IMR-90 (cell line): ENCODE results near the gene SELENBP1. TPM values are rescaled to one million over a fixed set of nuclear protein-coding genes. Genes with fewer than 3 reads are reported as not detected.

Source experiments
- ATAC-seq: fragments of 200-7000 bp; cut with Tn5 transposase; 2 replicates; pipeline ENCODE4 v1.9.1; 2020; ENCODE audit warnings: low read depth, mild to moderate bottlenecking, moderate library complexity
- BruUV-seq: library from RNA; stranded (reverse); fragments of 400-500 nt; replicated peaks from 2 replicates; lab custom pipeline; 2021; lab: Mats Ljungman, UMichigan
- CTCF ChIA-PET: fragments of 300-600 bp; formaldehyde crosslinking; extraction: SDS; loops from one replicate; lab custom pipeline; 2021; ENCODE audit warnings: antibody characterized with exemption; lab: Yijun Ruan, JAX
- POLR2A ChIA-PET: fragments of 300-600 bp; sonication (Branson Sonifier 250); formaldehyde crosslinking; loops from one replicate; lab custom pipeline; 2022; ENCODE audit warnings: antibody characterized with exemption; ENCODE audit not compliant: unreplicated experiment; lab: Charles Lee
- DNase-seq: peaks from one replicate; pipeline ENCODE4 v3.0.0; 2013
- H2AFZ ChIP-seq: replicated peaks from 2 replicates; pipeline ENCODE3; 2013; ENCODE audit warnings: low read length, mild to moderate bottlenecking; ENCODE audit not compliant: poor library complexity
- H2AK5ac ChIP-seq: 2 replicates; pipeline ENCODE4 v1.6.1; 2013; ENCODE audit warnings: low read depth, low read length, inconsistent platforms
- H2AK9ac ChIP-seq: replicated peaks from 2 replicates; pipeline ENCODE3; 2013; ENCODE audit warnings: mild to moderate bottlenecking, low read depth, low read length, moderate library complexity; ENCODE audit not compliant: poor library complexity
- H2BK120ac ChIP-seq: 2 replicates; pipeline ENCODE4 v1.6.1; 2013; ENCODE audit warnings: low read depth, low read length, inconsistent platforms
- H2BK15ac ChIP-seq: 3 replicates; pipeline ENCODE4 v1.6.1; 2013; ENCODE audit warnings: low read depth, low read length, inconsistent platforms
- H2BK20ac ChIP-seq: 2 replicates; pipeline ENCODE4 v1.6.1; 2013; ENCODE audit warnings: low read depth, mild to moderate bottlenecking, inconsistent platforms, low read length, moderate library complexity
- H2BK5ac ChIP-seq: 2 replicates; pipeline ENCODE4 v1.6.1; 2013; ENCODE audit warnings: mild to moderate bottlenecking, low read depth, low read length, inconsistent platforms; ENCODE audit not compliant: poor library complexity, severe bottlenecking
- H3K14ac ChIP-seq: replicated peaks from 2 replicates; pipeline ENCODE4 v1.6.1; 2013; ENCODE audit warnings: low read depth, low read length, inconsistent platforms
- H3K18ac ChIP-seq: 2 replicates; pipeline ENCODE4 v1.6.1; 2013; ENCODE audit warnings: low read depth, low read length, control low read depth
- H3K23ac ChIP-seq: 2 replicates; pipeline ENCODE4 v1.6.1; 2013; ENCODE audit warnings: low read depth, low read length, inconsistent platforms
- H3K27ac ChIP-seq: 2 replicates; pipeline ENCODE4 v1.5.1; 2013; ENCODE audit warnings: mild to moderate bottlenecking, control low read depth, low read length; ENCODE audit not compliant: insufficient read depth
- H3K27me3 ChIP-seq: 2 replicates; pipeline ENCODE4 v1.6.1; 2013; ENCODE audit warnings: low read length; ENCODE audit not compliant: control insufficient read depth, insufficient read depth
- H3K36me3 ChIP-seq: 2 replicates; pipeline ENCODE4 v1.6.1; 2013; ENCODE audit warnings: low read length, mixed read lengths; ENCODE audit not compliant: control insufficient read depth, insufficient read depth
- H3K4ac ChIP-seq: 2 replicates; pipeline ENCODE4 v1.6.1; 2013; ENCODE audit warnings: low read depth, low read length, inconsistent platforms
- H3K4me1 ChIP-seq: 2 replicates; pipeline ENCODE4 v1.6.1; 2013; ENCODE audit warnings: low read length, mixed read lengths; ENCODE audit not compliant: control insufficient read depth, insufficient read depth
- H3K4me2 ChIP-seq: 2 replicates; pipeline ENCODE4 v1.6.1; 2013; ENCODE audit warnings: low read depth, mild to moderate bottlenecking, control low read depth, low read length, moderate library complexity
- H3K4me3 ChIP-seq: 2 replicates; pipeline ENCODE4 v1.5.1; 2013; ENCODE audit warnings: low read depth, mild to moderate bottlenecking, control low read depth, low read length, moderate library complexity; ENCODE audit not compliant: insufficient read depth
- H3K56ac ChIP-seq: 2 replicates; pipeline ENCODE4 v1.6.1; 2013; ENCODE audit warnings: low read length, inconsistent platforms; ENCODE audit not compliant: insufficient read depth; ENCODE audit errors: extremely low read depth
- H3K79me1 ChIP-seq, 2 experiments: 2 replicates each; pipeline ENCODE4 v1.6.1; 2013; ENCODE audit warnings: low read length in 2 of 2, inconsistent platforms in 1 of 2, low read depth in 1 of 2
- H3K9ac ChIP-seq: 2 replicates; pipeline ENCODE4 v1.6.1; 2013; ENCODE audit warnings: low read depth, low read length, control low read depth
- H3K9me1 ChIP-seq: 2 replicates; pipeline ENCODE4 v1.6.1; 2013; ENCODE audit warnings: low read length, inconsistent platforms; ENCODE audit not compliant: insufficient read depth
- H3K9me3 ChIP-seq: 2 replicates; pipeline ENCODE4 v1.6.1; 2013; ENCODE audit warnings: low read length; ENCODE audit not compliant: control insufficient read depth, insufficient read depth
- H4K20me1 ChIP-seq: 2 replicates; pipeline ENCODE4 v1.6.1; 2013; ENCODE audit warnings: low read length, inconsistent platforms; ENCODE audit not compliant: insufficient read depth
- H4K5ac ChIP-seq: 2 replicates; pipeline ENCODE4 v1.6.1; 2013; ENCODE audit warnings: mild to moderate bottlenecking, low read depth, low read length, control low read depth
- H4K8ac ChIP-seq, 2 experiments: 2 replicates each; pipeline ENCODE4 v1.6.1; 2013; ENCODE audit warnings: low read depth in 2 of 2, low read length in 2 of 2, control low read depth in 1 of 2, inconsistent platforms in 1 of 2
- H4K91ac ChIP-seq: 2 replicates; pipeline ENCODE4 v1.6.1; 2013; ENCODE audit warnings: low read depth, low read length, inconsistent platforms; ENCODE audit not compliant: insufficient read depth
- BHLHE40 ChIP-seq: fragments of 150-350 bp; IDR thresholded peaks from 2 replicates; pipeline ENCODE4 v1.6.1; 2016; ENCODE audit warnings: mild to moderate bottlenecking, low read depth, low read length
- CEBPB ChIP-seq: IDR thresholded peaks from 2 replicates; pipeline ENCODE4 v1.6.1; 2012; ENCODE audit warnings: low read depth, low read length, improper control_type of control experiment
- CHD1 ChIP-seq: IDR thresholded peaks from 2 replicates; pipeline ENCODE4 v1.6.1; 2012; ENCODE audit warnings: low read depth, low read length, improper control_type of control experiment
- FOS ChIP-seq: fragments of 150-350 bp; IDR thresholded peaks from 2 replicates; pipeline ENCODE4 v1.6.1; 2016; ENCODE audit warnings: low read depth, low read length
- MAZ ChIP-seq: IDR thresholded peaks from 2 replicates; pipeline ENCODE4 v1.6.1; 2012; ENCODE audit warnings: low read depth, mild to moderate bottlenecking, low read length, improper control_type of control experiment, moderate library complexity, borderline replicate concordance
- MXI1 ChIP-seq: IDR thresholded peaks from 2 replicates; pipeline ENCODE4 v1.6.1; 2012; ENCODE audit warnings: low read depth, mild to moderate bottlenecking, low read length, moderate library complexity, borderline replicate concordance
- NFE2L2 ChIP-seq: fragments of 150-350 bp; IDR thresholded peaks from 2 replicates; pipeline ENCODE4 v1.6.1; 2016; ENCODE audit warnings: low read depth, mild to moderate bottlenecking, low read length
- POLR2A ChIP-seq: IDR thresholded peaks from 2 replicates; pipeline ENCODE4 v1.6.1; 2012; ENCODE audit warnings: mild to moderate bottlenecking, low read depth, low read length
- RAD21 ChIP-seq: IDR thresholded peaks from 2 replicates; pipeline ENCODE4 v1.6.1; 2012; ENCODE audit warnings: low read length, improper control_type of control experiment
- RCOR1 ChIP-seq: IDR thresholded peaks from 2 replicates; pipeline ENCODE4 v1.6.1; 2012; ENCODE audit warnings: mild to moderate bottlenecking, low read length, improper control_type of control experiment; ENCODE audit not compliant: insufficient replicate concordance
- RFX5 ChIP-seq: IDR thresholded peaks from 2 replicates; pipeline ENCODE4 v1.8.0; 2012; ENCODE audit warnings: low read depth, mild to moderate bottlenecking, low read length, moderate library complexity
- SMC3 ChIP-seq: fragments of 150-350 bp; IDR thresholded peaks from 2 replicates; pipeline ENCODE4 v1.6.1; 2016; ENCODE audit warnings: low read depth, mild to moderate bottlenecking, antibody characterized with exemption, low read length, moderate library complexity
- USF2 ChIP-seq: fragments of 150-350 bp; IDR thresholded peaks from 2 replicates; pipeline ENCODE4 v1.6.1; 2017; ENCODE audit warnings: mild to moderate bottlenecking, antibody characterized with exemption, low read length, low read depth
- WGBS, 2 experiments: methylation state at CpG; one replicate each; pipeline versions ENCODE4 v1.1.5 to v1.1.7; 2013; ENCODE audit warnings: missing lambda C conversion rate in 2 of 2; ENCODE audit not compliant: insufficient read length in 1 of 2; ENCODE audit errors: extremely low coverage in 2 of 2; 5-methylcytosine and 5-hydroxymethylcytosine counted together
- dilution Hi-C: fragments of 300-500 bp; cut with HindIII; formaldehyde crosslinking; loops from one replicate; pipeline ENCODE4 v1.14.3; 2018; ENCODE audit warnings: low sequenced_read_pairs; ENCODE audit not compliant: unreplicated experiment
- in situ Hi-C: fragments of 300-500 bp; cut with MboI; formaldehyde crosslinking; loops from 3 replicates; pipeline ENCODE4 v1.14.3; 2019; ENCODE audit warnings: low sequenced_read_pairs, inconsistent platforms, mixed read lengths
- intact Hi-C: fragments of 100-400 bp; cut with micrococcal nuclease; formaldehyde crosslinking; loops from 2 replicates; pipeline ENCODE4 v1.10.0; 2022
- polyA plus RNA-seq, 3 experiments: library from polyadenylated mRNA; depleted of rRNA; stranded (reverse); fragments of >200 nt; gene quantifications; 2 replicates each; pipeline ENCODE4 v1.2.3, GENCODE V29; 2012; ENCODE audit warnings: low replicate concordance in 1 of 3
- total RNA-seq: library from RNA; depleted of rRNA; stranded (reverse); fragments of >200 nt; gene quantifications from 2 replicates; pipeline ENCODE4 v1.2.3, GENCODE V29; 2012

The SELENBP1 gene
- total and polyA plus RNA-seq, 2 of the 4 experiments (the other 2 are of a cell fraction) = 21.3 to 56.9 TPM

- intact Hi-C loops = no loop called here
- Histone ChIP-seq H3K27me3 (no peaks in the 10 kb centered on the region; the same call in 1 of the 2 replicates), H4K91ac (no peak overlapping the region), H4K20me1 (no peaks in the 10 kb centered on the region), H3K14ac (no peak overlapping the region), H2AFZ (no peak overlapping the region), H3K9me3 (no peaks in the 10 kb centered on the region), H2BK20ac (no peak overlapping the region), H3K4me2 (no peak overlapping the region), H3K9me1 (no peaks in the 10 kb centered on the region), H3K79me1 (no peaks in the 10 kb centered on the region), H3K23ac (no peak overlapping the region), H3K27ac (no peak overlapping the region), H2AK5ac (no peak overlapping the region), H2BK15ac (no peak overlapping the region), H3K4me3 (no peak overlapping the region), H2BK120ac (no peak overlapping the region), H3K18ac (no peak overlapping the region), H4K8ac (no peak overlapping the region), H3K9ac (no peak overlapping the region), H3K4me1 (no peaks in the 10 kb centered on the region), H4K5ac (no peak overlapping the region), H2BK5ac (no peak overlapping the region), H3K36me3 (no peaks in the 10 kb centered on the region), H2AK9ac (no peak overlapping the region), H3K56ac (no peak overlapping the region), H3K4ac (no peak overlapping the region)
- BruUV-seq = no TSS peak
- in situ Hi-C loops = no loop called here
- DNase-seq (no peak), ATAC-seq (no peak)
- TF ChIP-seq RFX5 (no peak), CEBPB (no peak), SMC3 (no peak), FOS (no peak), NFE2L2 (no peak), POLR2A (no peak), BHLHE40 (no peak), MAZ (no peak), CHD1 (no peak), RAD21 (no peak), RCOR1 (no peak), MXI1 (no peak), USF2 (no peak)
- dilution Hi-C loops = no loop called here
- 20% methylated on average over 1 of the region's 2 CpGs; no CpG with 5 or more reads in 1 of the 2 experiments for WGBS, 2 experiments
- ChIA-PET CTCF (interaction anchor here (1.2 kb wide), 1 partner anchor 11 kb away, joined by 3 read pairs; no protein-coding TSS in a partner anchor), POLR2A (no interaction called here)
Measured at GRCh38 chr1:151386002-151386401, 13.5 kb upstream of the SELENBP1 start.
